Stomach (tissue), 4 donors: Measurements from ENCODE around the gene ZNF485.

Experiments
- CTCF ChIP-seq, 7 experiments: fragments of 450-650 bp in 4 of 7; fragments of 200-600 bp in 3 of 7; sonication (generic) in 3 of 7; IDR thresholded peaks; one replicate each; pipeline ENCODE4 v1.5.1; 2016 to 2019; ENCODE audit warnings: antibody characterized with exemption in 7 of 7, control low read depth in 2 of 7, mild to moderate bottlenecking in 1 of 7
- EP300 ChIP-seq: sonication (generic); formaldehyde crosslinking; IDR thresholded peaks from one replicate; pipeline ENCODE4 v1.6.1; 2017; ENCODE audit warnings: antibody characterized with exemption
- POLR2A ChIP-seq, 4 donors: fragments of 450-650 bp; IDR thresholded peaks; one replicate each; pipeline ENCODE4 v1.6.1; 2016; ENCODE audit warnings: antibody characterized with exemption in 4 of 4, control low read depth in 2 of 4, mild to moderate bottlenecking in 1 of 4, moderate library complexity in 1 of 4
- POLR2AphosphoS5 ChIP-seq, 3 donors: sonication (generic); formaldehyde crosslinking; IDR thresholded peaks; one replicate each; pipeline ENCODE4 v1.6.1; 2016; ENCODE audit warnings: antibody characterized with exemption in 3 of 3

- TF ChIP-seq CTCF (IDR thresholded peaks at IDR 0.05) (no peak), POLR2A (IDR thresholded peaks at IDR 0.05) (no peak), EP300 (no peak), POLR2AphosphoS5 (IDR thresholded peaks at IDR 0.05) (no peak)
These were observed 10.4 kb upstream of the ZNF485 start for GRCh38 chr10:43595739-43596298.
